A549 treated with DMSO at 1 μM for 4 hours (cell line): ENCODE results near the gene FOXR2. TPM values are rescaled to one million over a fixed set of nuclear protein-coding genes. Genes with fewer than 3 reads are reported as not detected.

Source experiments
- total RNA-seq: library from RNA; stranded (reverse); fragments of 200-300 nt; extraction: Qiagen RNA extraction; gene quantifications from 5 replicates; pipeline ENCODE4 v1.2.3, GENCODE V29; 2022; ENCODE audit warnings: low read depth

The FOXR2 gene, protein sequence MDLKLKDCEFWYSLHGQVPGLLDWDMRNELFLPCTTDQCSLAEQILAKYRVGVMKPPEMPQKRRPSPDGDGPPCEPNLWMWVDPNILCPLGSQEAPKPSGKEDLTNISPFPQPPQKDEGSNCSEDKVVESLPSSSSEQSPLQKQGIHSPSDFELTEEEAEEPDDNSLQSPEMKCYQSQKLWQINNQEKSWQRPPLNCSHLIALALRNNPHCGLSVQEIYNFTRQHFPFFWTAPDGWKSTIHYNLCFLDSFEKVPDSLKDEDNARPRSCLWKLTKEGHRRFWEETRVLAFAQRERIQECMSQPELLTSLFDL
- total RNA-seq = not detected in 5 replicates

DNA sequence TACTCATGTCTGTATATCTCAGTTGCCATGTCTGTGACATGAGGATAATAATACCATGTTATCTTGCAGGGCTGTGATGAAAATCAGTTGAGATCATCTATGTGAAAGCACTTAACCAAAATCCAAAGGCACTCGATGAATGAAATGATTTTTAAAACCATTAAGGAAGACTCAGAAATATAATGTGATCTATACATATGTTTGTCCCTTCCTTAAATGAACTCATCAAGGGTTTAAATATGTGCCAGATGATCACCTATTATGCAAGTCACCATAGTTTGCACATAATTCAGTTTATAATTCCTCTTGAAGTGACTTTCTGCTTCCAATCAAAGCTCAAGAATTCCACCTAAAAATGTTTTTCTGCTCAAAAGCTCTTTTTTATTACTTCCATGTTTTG lies at the start of gene FOXR2:
Gene FOXR2, plus strand, starts transcription at position 301 of the 400 bp plus-strand sequence. CDS start 312 bp downstream, outside the sequence.

Other genes starting within 250 kb of the FOXR2 start
- 6.8 to 8.2 TPM (median 7.2 TPM) in 5 replicates for gene MAGEH1, start 171.3 kb upstream of the FOXR2 start, total RNA-seq
- 0.36 to 0.81 TPM (median 0.69 TPM) in 5 replicates for gene USP51, start 133.6 kb upstream of the FOXR2 start, total RNA-seq
- gene RRAGB, start 94.3 kb downstream of the FOXR2 start, total RNA-seq = 10.5 to 15.2 TPM (median 12.7 TPM) in 5 replicates